PC-9 (cell line): ENCODE results near the gene VPS36. TPM values are rescaled to one million over a fixed set of nuclear protein-coding genes. Genes with fewer than 3 reads are reported as not detected.
A peak's percentile ranks its signal among the peaks of the same experiment; 100 is the strongest.
"Not testable (repeated sequence)": the region's sequence is repeated elsewhere in the genome, so short reads cannot be mapped to it uniquely, and the experiment has no call there.

Experiments used
- BruUV-seq: library from RNA; stranded (reverse); fragments of 400-500 nt; replicated peaks from 2 replicates; lab custom pipeline; 2021; lab: Mats Ljungman, UMichigan
- CTCF ChIA-PET: fragments of 300-600 bp; sonication (Branson Sonifier 250); formaldehyde crosslinking; loops from one replicate; lab custom pipeline; 2022; ENCODE audit warnings: antibody characterized with exemption; lab: Charles Lee
- POLR2A ChIA-PET: fragments of 300-600 bp; sonication (Branson Sonifier 250); formaldehyde crosslinking; loops from one replicate; lab custom pipeline; 2022; ENCODE audit warnings: antibody characterized with exemption; ENCODE audit not compliant: unreplicated experiment; lab: Charles Lee
- DNase-seq, 2 experiments: peaks; one replicate each; pipeline versions ENCODE4 v3.0.0 to v3.0.0-alpha.2; 2015 to 2022; ENCODE audit warnings: mixed read lengths in 1 of 2
- H2AFZ ChIP-seq: fragments of 200-600 bp; sonication (generic); 2 replicates; pipeline ENCODE4 v1.8.1; 2017; ENCODE audit warnings: antibody characterized with exemption
- H3F3A ChIP-seq: fragments of 200-600 bp; sonication (generic); 2 replicates; pipeline ENCODE4 v1.8.1; 2017; ENCODE audit warnings: antibody characterized with exemption, mild to moderate bottlenecking, low read depth; ENCODE audit not compliant: insufficient read depth
- H3K27ac ChIP-seq: fragments of 200-600 bp; sonication (generic); 2 replicates; pipeline ENCODE4 v1.6.1; 2016; ENCODE audit warnings: mixed run types
- H3K27me3 ChIP-seq: fragments of 200-600 bp; sonication (generic); 2 replicates; pipeline ENCODE4 v1.6.1; 2016; ENCODE audit warnings: low read depth, mixed run types; ENCODE audit not compliant: insufficient read depth
- H3K36me3 ChIP-seq: fragments of 200-600 bp; sonication (generic); 2 replicates; pipeline ENCODE4 v1.6.1; 2016; ENCODE audit warnings: low read depth, mixed run types
- H3K4me1 ChIP-seq: fragments of 200-600 bp; sonication (generic); replicated peaks from 2 replicates; pipeline ENCODE4 v1.6.1; 2016; ENCODE audit warnings: mixed run types; ENCODE audit not compliant: insufficient read depth
- H3K4me2 ChIP-seq: fragments of 200-600 bp; sonication (generic); 2 replicates; pipeline ENCODE4 v1.6.1; 2017; ENCODE audit warnings: mixed run types
- H3K4me3 ChIP-seq: fragments of 200-600 bp; sonication (generic); 2 replicates; pipeline ENCODE4 v1.6.1; 2016; ENCODE audit warnings: mixed run types
- H3K79me2 ChIP-seq: fragments of 200-600 bp; sonication (generic); 2 replicates; pipeline ENCODE4 v1.6.1; 2017; ENCODE audit warnings: low read depth, mixed run types
- H3K9me2 ChIP-seq: fragments of 200-600 bp; sonication (generic); 2 replicates; pipeline ENCODE4 v1.8.1; 2017; ENCODE audit warnings: mild to moderate bottlenecking; ENCODE audit not compliant: insufficient read depth
- H3K9me3 ChIP-seq: fragments of 200-600 bp; sonication (generic); 2 replicates; pipeline ENCODE4 v1.8.1; 2016; ENCODE audit warnings: low read depth; ENCODE audit not compliant: insufficient read depth
- H4K20me1 ChIP-seq: fragments of 200-600 bp; sonication (generic); 2 replicates; pipeline ENCODE4 v1.8.1; 2017; ENCODE audit not compliant: insufficient read depth
- CTCF ChIP-seq: fragments of 200-600 bp; sonication (generic); conservative IDR thresholded peaks from 2 replicates; pipeline ENCODE4 v1.6.1; 2017; ENCODE audit warnings: mixed run types, antibody characterized with exemption, mild to moderate bottlenecking, moderate library complexity
- EZH2 ChIP-seq: fragments of 200-600 bp; sonication (generic); IDR thresholded peaks from 2 replicates; pipeline ENCODE4 v1.8.0; 2017; ENCODE audit warnings: antibody characterized with exemption, low read depth
- intact Hi-C: fragments of 100-400 bp; cut with micrococcal nuclease; formaldehyde crosslinking; loops from one replicate; pipeline ENCODE4 v1.10.0; 2022; ENCODE audit not compliant: unreplicated experiment
- total RNA-seq: library from RNA; stranded (reverse); gene quantifications from 2 replicates; pipeline ENCODE4 v1.2.3, GENCODE V29; 2021

Gene VPS36
- total RNA-seq, 1 experiment from 2014 or later = 31.6 TPM

DNA sequence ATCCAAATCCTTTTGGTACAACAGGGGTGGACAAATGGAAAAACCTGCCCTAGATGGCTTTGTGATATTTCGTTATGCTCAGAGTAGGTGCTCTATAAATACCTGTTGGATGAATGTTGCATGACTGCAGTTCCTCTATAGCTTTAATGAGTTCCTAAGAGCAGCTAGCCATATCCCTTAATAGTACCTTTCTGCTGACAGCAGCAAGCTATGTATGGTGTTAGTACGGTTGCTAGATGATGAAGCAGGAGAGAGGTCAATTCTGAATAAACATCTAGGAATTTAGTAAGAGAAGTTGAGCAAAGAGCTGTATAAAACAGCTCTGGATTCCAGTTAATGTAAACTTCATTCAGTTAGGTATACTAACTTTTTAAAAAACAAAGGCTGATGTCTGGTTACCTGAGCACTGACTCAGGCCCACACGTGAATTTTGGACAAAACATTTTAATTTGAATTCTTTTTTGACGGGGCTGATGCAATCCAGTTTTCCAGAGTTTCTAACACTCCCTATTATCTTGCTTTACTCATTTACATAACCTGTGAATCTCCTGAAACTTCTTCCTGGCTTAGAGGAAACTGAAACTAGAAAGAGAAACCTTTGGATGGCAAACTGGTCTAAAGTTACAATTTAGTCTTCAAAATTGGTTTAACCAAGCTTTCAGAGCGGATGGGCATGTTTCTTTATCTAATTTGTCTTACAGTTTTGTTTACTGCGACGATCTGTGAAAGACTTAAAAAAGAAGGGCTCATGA is 30.4 kb upstream of the VPS36 start:
- DNase-seq = peak in 1 of 2 experiments; percentile 54
- CTCF ChIA-PET, BruUV-seq, POLR2A ChIA-PET, H3K9me2 ChIP-seq, H3K79me2 ChIP-seq, H3K27me3 ChIP-seq, H4K20me1 ChIP-seq, intact Hi-C loops, H3K36me3 ChIP-seq, H3K4me1 ChIP-seq, H3K9me3 ChIP-seq: not testable (repeated sequence)
- peak overlapping the region; percentile 88 for H3K4me3 ChIP-seq
- peak overlapping the region; percentile 100 for H3K27ac ChIP-seq
- peak overlapping the region; percentile 89 for H3K4me2 ChIP-seq
- peak overlapping the region; percentile 93 for H2AFZ ChIP-seq
- peaks cover 20% of the 10 kb centered on the region for H3F3A ChIP-seq

- Histone ChIP-seq H3K36me3 (peaks cover 43% of the 10 kb centered on the region), H3F3A (peaks cover 17% of the 10 kb centered on the region)
- H3K4me3 ChIP-seq, DNase-seq, H3K4me2 ChIP-seq, H3K27ac ChIP-seq, H3K79me2 ChIP-seq, intact Hi-C loops, H2AFZ ChIP-seq, H3K9me3 ChIP-seq, H4K20me1 ChIP-seq, BruUV-seq, H3K9me2 ChIP-seq, CTCF ChIA-PET, H3K27me3 ChIP-seq, H3K4me1 ChIP-seq, POLR2A ChIA-PET: not testable (repeated sequence)
Measured at GRCh38 chr13:52468487-52468886, 18.1 kb upstream of the VPS36 start.

DNA sequence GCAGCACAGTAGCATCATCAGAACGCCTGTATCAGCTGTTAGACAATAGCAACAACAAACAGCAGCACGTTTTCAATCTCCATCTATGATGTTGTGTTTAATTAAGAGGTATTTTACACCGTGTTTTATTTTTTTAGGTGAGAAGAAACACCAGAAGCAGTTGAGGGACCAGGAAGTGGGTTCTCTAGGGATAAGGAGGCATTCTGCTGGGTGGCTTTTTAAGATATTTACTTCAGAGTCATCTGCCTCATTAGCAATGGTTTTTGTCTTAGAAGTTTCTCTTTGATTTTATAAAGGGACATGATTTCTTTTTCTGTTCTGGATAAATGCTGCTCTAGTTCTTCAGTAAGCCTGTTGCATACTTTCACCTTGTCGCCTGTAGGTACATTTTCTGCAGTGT is 13.1 kb upstream of the VPS36 start:
- Histone ChIP-seq H3K9me3 (no peaks in the 10 kb centered on the region), H3K4me2 (no peak overlapping the region), H3K79me2 (peaks cover 42% of the 10 kb centered on the region), H3K4me3 (no peak overlapping the region), H3K27ac (no peak overlapping the region), H3K9me2 (no peaks in the 10 kb centered on the region), H3F3A (peaks cover 11% of the 10 kb centered on the region; the same call in 1 of the 2 replicates), H4K20me1 (no peaks in the 10 kb centered on the region; the same call in 1 of the 2 replicates), H2AFZ (no peak overlapping the region), H3K36me3 (peaks cover 49% of the 10 kb centered on the region), H3K4me1 (no peaks in the 10 kb centered on the region), H3K27me3 (no peaks in the 10 kb centered on the region)
- ChIA-PET CTCF (no interaction called here), POLR2A (no interaction called here)
- DNase-seq = no peak
- TF ChIP-seq CTCF (no peak), EZH2 (no peak)
- BruUV-seq = no TSS peak
- intact Hi-C loops = no loop called here

GRCh38 chr13:52461265-52461664 is 10.8 kb upstream of the VPS36 start:
- H3K27me3 ChIP-seq = no peaks in the 10 kb centered on the region
- H3K4me2 ChIP-seq = no peak overlapping the region
- peaks cover 18% of the 10 kb centered on the region for H3K4me1 ChIP-seq
- peaks cover 40% of the 10 kb centered on the region for H3K36me3 ChIP-seq
- H3K79me2 ChIP-seq = peaks cover 63% of the 10 kb centered on the region
- H3K4me3 ChIP-seq = no peak overlapping the region
- H4K20me1 ChIP-seq = no peaks in the 10 kb centered on the region
- POLR2A ChIA-PET = no interaction called here
- no peaks in the 10 kb centered on the region for H3K9me3 ChIP-seq
- no peak for DNase-seq
- H2AFZ ChIP-seq = no peak overlapping the region
- no peak overlapping the region for H3K27ac ChIP-seq
- intact Hi-C loops = no loop called here
- peaks cover 11% of the 10 kb centered on the region; the same call in 1 of the 2 replicates for H3F3A ChIP-seq
- no TSS peak for BruUV-seq
- CTCF ChIA-PET = no interaction called here
- no peak for TF ChIP-seq EZH2
- no peak for TF ChIP-seq CTCF
- H3K9me2 ChIP-seq = no peaks in the 10 kb centered on the region
